HCT116 (cell line): ENCODE measurements around the gene TCAP. TPM values are rescaled to one million over a fixed set of nuclear protein-coding genes. Genes with fewer than 3 reads are reported as not detected.

Experiments
- ATAC-seq: fragments of 200-7000 bp; cut with Tn5 transposase; 2 replicates; pipeline ENCODE4 v1.9.1; 2020; ENCODE audit warnings: mild to moderate bottlenecking, moderate library complexity
- BruUV-seq: library from RNA; stranded (reverse); fragments of 400-500 nt; replicated peaks from 2 replicates; lab custom pipeline; 2021; lab: Mats Ljungman, UMichigan
- CTCF ChIA-PET: fragments of 300-600 bp; sonication (Branson Sonifier 250); formaldehyde crosslinking; loops from one replicate; lab custom pipeline; 2021; ENCODE audit warnings: antibody characterized with exemption; lab: Charles Lee
- POLR2A ChIA-PET: fragments of 300-600, 350-600 bp; sonication (Branson Sonifier 250); formaldehyde crosslinking; loops from one replicate; lab custom pipeline; 2021; ENCODE audit warnings: antibody characterized with exemption; lab: Charles Lee
- RAD21 ChIA-PET, 2 experiments: fragments of 300-600 bp; sonication (Branson Sonifier 250); formaldehyde crosslinking; loops; one replicate each; lab custom pipeline; 2023; ENCODE audit warnings: low total read pairs in 2 of 2; ENCODE audit not compliant: uncharacterized antibody in 2 of 2, unreplicated experiment in 2 of 2, low non-redundant PET in 1 of 2; lab: Charles Lee
- DNase-seq: peaks from one replicate; pipeline ENCODE4 v3.0.0-alpha.2; 2010; ENCODE audit warnings: low read depth, low spot score
- H2AFZ ChIP-seq: fragments of 200-600 bp; shearing (Covaris generic), sonication (generic); 2 replicates; pipeline ENCODE4 v1.6.1; 2017; ENCODE audit warnings: low read depth, mixed run types, mixed read lengths, antibody characterized with exemption, low read length; ENCODE audit not compliant: poor library complexity, severe bottlenecking
- H3K27ac ChIP-seq: 2 replicates; pipeline ENCODE4 v1.5.1; 2012; ENCODE audit warnings: low read depth, low read length
- H3K27me3 ChIP-seq: fragments of 200-600 bp; sonication (generic); 2 replicates; pipeline ENCODE4 v1.6.1; 2016; ENCODE audit warnings: mixed run types, low read length, mixed read lengths; ENCODE audit not compliant: insufficient read depth
- H3K36me3 ChIP-seq, 2 experiments: fragments of 200-500 bp in 1 of 2; fragments of 200-600 bp in 1 of 2; sonication (Bioruptor generic) in 1 of 2; sonication (generic) in 1 of 2; 2 replicates each; pipeline versions ENCODE4 v1.5.1 to v1.6.1; 2014 to 2016; ENCODE audit warnings: low read length in 2 of 2, inconsistent platforms in 1 of 2, mixed read lengths in 1 of 2, mixed run types in 1 of 2; ENCODE audit not compliant: insufficient read depth in 2 of 2, control insufficient read depth in 1 of 2
- H3K4me1 ChIP-seq, 2 experiments: fragments of 200-600 bp in 1 of 2; sonication (generic) in 1 of 2; 2 replicates each; pipeline versions ENCODE4 v1.5.1 to v1.6.1; 2012 to 2017; ENCODE audit warnings: low read length in 2 of 2, inconsistent platforms in 1 of 2, mild to moderate bottlenecking in 1 of 2, mixed read lengths in 1 of 2, mixed run types in 1 of 2, moderate library complexity in 1 of 2; ENCODE audit not compliant: insufficient read depth in 2 of 2, control insufficient read depth in 1 of 2
- H3K4me2 ChIP-seq: fragments of 200-600 bp; sonication (generic); 2 replicates; pipeline ENCODE4 v1.6.1; 2017; ENCODE audit warnings: mixed run types, low read length, mixed read lengths
- H3K4me3 ChIP-seq, 2 experiments: fragments of 200-600 bp in 1 of 2; sonication (generic) in 1 of 2; replicated peaks in 1 of 2; 2 replicates each; pipeline ENCODE4 v1.5.1; 2011 to 2016; ENCODE audit warnings: low read length in 2 of 2, control low read depth in 1 of 2, low read depth in 1 of 2, mild to moderate bottlenecking in 1 of 2, mixed read lengths in 1 of 2, mixed run types in 1 of 2
- H3K79me2 ChIP-seq: fragments of 200-600 bp; sonication (generic); 2 replicates; pipeline ENCODE4 v1.6.1; 2017; ENCODE audit warnings: mild to moderate bottlenecking, mixed run types, low read length, moderate library complexity, mixed read lengths; ENCODE audit not compliant: insufficient read depth
- H3K9ac ChIP-seq: fragments of 200-600 bp; sonication (generic); 2 replicates; pipeline ENCODE4 v1.6.1; 2016; ENCODE audit warnings: low read length, mixed read lengths
- H3K9me2 ChIP-seq: fragments of 200-600 bp; sonication (generic), shearing (Covaris generic); 2 replicates; pipeline ENCODE4 v1.6.1; 2017; ENCODE audit warnings: mixed run types, mild to moderate bottlenecking, moderate library complexity; ENCODE audit not compliant: insufficient read depth
- H3K9me3 ChIP-seq, 2 experiments: fragments of 200-500 bp in 1 of 2; fragments of 200-600 bp in 1 of 2; sonication (Bioruptor generic) in 1 of 2; sonication (generic) in 1 of 2; 2 replicates each; pipeline ENCODE4 v1.6.1; 2014 to 2017; ENCODE audit warnings: low read length in 2 of 2, mixed read lengths in 2 of 2, inconsistent platforms in 1 of 2, low read depth in 1 of 2, mild to moderate bottlenecking in 1 of 2, mixed run types in 1 of 2, moderate library complexity in 1 of 2; ENCODE audit not compliant: control insufficient read depth in 1 of 2, insufficient read depth in 1 of 2
- H4K20me1 ChIP-seq: fragments of 200-600 bp; sonication (generic), shearing (Covaris generic); 2 replicates; pipeline ENCODE4 v1.6.1; 2017; ENCODE audit warnings: mixed run types, mild to moderate bottlenecking, moderate library complexity; ENCODE audit not compliant: insufficient read depth
- EGR1 ChIP-seq: IDR thresholded peaks from 2 replicates; pipeline ENCODE4 v1.6.1; 2012; ENCODE audit warnings: low read depth
- FOSL1 ChIP-seq: IDR thresholded peaks from 2 replicates; pipeline ENCODE4 v1.6.1; 2012; ENCODE audit warnings: low read depth
- JUND ChIP-seq: IDR thresholded peaks from 2 replicates; pipeline ENCODE4 v1.6.1; 2012
- POLR2A ChIP-seq: IDR thresholded peaks from 2 replicates; pipeline ENCODE4 v1.7.0; 2011; ENCODE audit warnings: borderline replicate concordance; ENCODE audit not compliant: insufficient read depth, insufficient read length; ENCODE audit errors: extremely low read depth
- POLR2AphosphoS5 ChIP-seq: IDR thresholded peaks from 2 replicates; pipeline ENCODE4 v1.6.1; 2011; ENCODE audit warnings: mild to moderate bottlenecking, low read depth, low read length, moderate library complexity
- RAD21 ChIP-seq: IDR thresholded peaks from 2 replicates; pipeline ENCODE4 v1.6.1; 2012; ENCODE audit warnings: low read depth, mild to moderate bottlenecking
- SP1 ChIP-seq: IDR thresholded peaks from 2 replicates; pipeline ENCODE4 v1.6.1; 2012; ENCODE audit warnings: low read depth
- TCF7L2 ChIP-seq: IDR thresholded peaks from 2 replicates; pipeline ENCODE4 v1.7.0; 2011; ENCODE audit warnings: borderline replicate concordance, inconsistent platforms; ENCODE audit not compliant: insufficient read depth, insufficient read length; ENCODE audit errors: extremely low read depth
- ZBTB33 ChIP-seq: IDR thresholded peaks from 2 replicates; pipeline ENCODE4 v1.6.1; 2011; ENCODE audit warnings: mild to moderate bottlenecking, low read length, moderate library complexity; ENCODE audit not compliant: insufficient replicate concordance; ENCODE audit errors: extremely low read depth
- intact Hi-C: fragments of 100-400 bp; cut with micrococcal nuclease; formaldehyde crosslinking; loops from 2 replicates; pipeline ENCODE4 v1.10.0; 2022
- total RNA-seq: library from RNA; stranded (reverse); gene quantifications from one replicate; pipeline ENCODE4 v1.2.1, GENCODE V29; 2021; ENCODE audit not compliant: unreplicated experiment

TCAP gene
- total RNA-seq, 1 experiment from 2014 or later: 1.5 TPM

DNA sequence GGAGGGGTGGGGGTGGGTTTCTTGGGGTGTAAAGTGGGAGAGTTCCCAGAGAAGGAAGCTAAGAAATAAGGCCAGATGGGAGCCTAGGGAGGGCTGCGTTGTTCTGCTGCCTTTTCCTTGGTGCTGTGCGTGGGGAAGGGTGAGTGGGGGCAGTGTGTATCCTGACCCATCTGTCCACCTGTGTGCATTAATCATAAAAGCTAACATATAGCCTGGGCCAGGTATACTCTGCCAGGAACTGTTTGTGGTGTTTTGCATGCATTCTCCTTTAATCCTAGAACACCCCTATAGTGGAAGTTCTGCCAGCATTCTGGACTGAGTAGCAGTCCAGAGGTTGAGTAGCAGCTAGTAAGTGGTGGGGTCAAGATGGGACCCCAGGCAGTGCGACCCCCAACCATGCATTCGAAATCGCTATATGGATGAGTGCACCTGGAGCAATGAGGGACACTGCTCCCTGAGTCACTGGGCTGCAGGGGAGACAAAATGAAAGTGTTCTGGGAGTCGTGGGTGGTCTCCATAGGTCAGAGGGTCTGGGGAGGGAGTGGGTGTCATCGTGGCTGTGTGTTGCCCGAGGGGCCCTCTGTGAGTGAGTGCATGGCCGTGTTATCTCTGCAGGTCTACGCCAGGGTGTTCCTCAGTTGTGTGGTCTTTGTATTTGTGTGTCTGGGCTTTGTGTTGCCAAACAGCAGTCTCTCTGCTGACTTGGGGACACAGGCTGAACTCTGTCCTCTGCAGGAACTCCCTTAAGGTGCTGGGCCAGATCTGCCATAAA lies 36.0 kb downstream of the TCAP start:
- POLR2A ChIA-PET: interaction anchor here (1.7 kb wide), 1 partner anchor 28 kb away, joined by 6 read pairs; no protein-coding TSS in a partner anchor
- Histone ChIP-seq H3K9me2 (no peaks in the 10 kb centered on the region), H3K9me3 (no peaks in the 10 kb centered on the region), H3K4me2 (peak overlapping the region; percentile 79), H4K20me1 (no peaks in the 10 kb centered on the region), H3K27me3 (no peaks in the 10 kb centered on the region), H3K36me3 (no peaks in the 10 kb centered on the region), H3K79me2 (peaks cover 63% of the 10 kb centered on the region), H3K27ac (peak overlapping the region; percentile 76; the same call in 1 of the 2 replicates), H3K4me1 (peaks cover 33 to 58% of the 10 kb centered on the region in 2 experiments), H2AFZ (no peak overlapping the region), H3K9ac (peak overlapping the region; percentile 91), H3K4me3 (peak overlapping the region; percentile 76 to 88)
- intact Hi-C loops: no loop called here
- CTCF ChIA-PET: interaction anchor here (1.0 to 2.2 kb wide), 3 partner anchors 29 to 83 kb away, joined by 3 to 13 read pairs (median 3); partner anchors contain the start of gene MIEN1
- no peak for TF ChIP-seq SP1
- no peak for TF ChIP-seq RAD21
- TF ChIP-seq EGR1: no peak
- no peak for TF ChIP-seq POLR2A
- no peak for TF ChIP-seq TCF7L2
- no peak for TF ChIP-seq JUND
- TF ChIP-seq FOSL1: no peak
- no peak for TF ChIP-seq POLR2AphosphoS5
- no peak for TF ChIP-seq ZBTB33
- RAD21 ChIA-PET: no interaction called here
- BruUV-seq: TSS peak; percentile 61
- DNase-seq (no peak), ATAC-seq (no peak)
